Panc1 (cell line): ENCODE results near the gene CDH26. TPM values are rescaled to one million over a fixed set of nuclear protein-coding genes. Genes with fewer than 3 reads are reported as not detected.
"Not testable (repeated sequence)": the region's sequence is repeated elsewhere in the genome, so short reads cannot be mapped to it uniquely, and the experiment has no call there.

Experiments
- ATAC-seq: fragments of 200-7000 bp; cut with Tn5 transposase; 2 replicates; pipeline ENCODE4 v1.9.1; 2020; ENCODE audit warnings: mild to moderate bottlenecking, moderate library complexity
- BruUV-seq: library from RNA; stranded (reverse); fragments of 400-500 nt; replicated peaks from 2 replicates; lab custom pipeline; 2021; lab: Mats Ljungman, UMichigan
- CTCF ChIA-PET: fragments of 300-600 bp; sonication (Branson Sonifier 250); formaldehyde crosslinking; loops from one replicate; lab custom pipeline; 2022; ENCODE audit warnings: antibody characterized with exemption; lab: Charles Lee
- POLR2A ChIA-PET: fragments of 300-600 bp; sonication (Branson Sonifier 250); formaldehyde crosslinking; loops from one replicate; lab custom pipeline; 2022; ENCODE audit warnings: antibody characterized with exemption; lab: Charles Lee
- DNase-seq: peaks from one replicate; pipeline ENCODE4 v3.0.0-alpha.2; 2010; ENCODE audit warnings: low read depth, low spot score
- H3K27ac ChIP-seq: 2 replicates; pipeline ENCODE4 v1.5.1; 2011; ENCODE audit warnings: mild to moderate bottlenecking, low read length, inconsistent platforms
- H3K27me3 ChIP-seq: fragments of 200-500 bp; sonication (Bioruptor generic); 2 replicates; pipeline ENCODE4 v1.6.0; 2014; ENCODE audit warnings: low read length, inconsistent platforms; ENCODE audit not compliant: control insufficient read depth, insufficient read depth
- H3K36me3 ChIP-seq: fragments of 200-500 bp; sonication (Bioruptor generic); 2 replicates; pipeline ENCODE4 v1.5.1; 2014; ENCODE audit warnings: inconsistent platforms, mild to moderate bottlenecking, low read length, moderate library complexity; ENCODE audit not compliant: control insufficient read depth, insufficient read depth
- H3K4me1 ChIP-seq: 2 replicates; pipeline ENCODE4 v1.5.1; 2011; ENCODE audit warnings: inconsistent platforms, mild to moderate bottlenecking, low read length, moderate library complexity; ENCODE audit not compliant: control insufficient read depth, insufficient read depth
- H3K4me3 ChIP-seq, 2 experiments: 2 replicates each; pipeline ENCODE4 v1.5.1; 2011 to 2012; ENCODE audit warnings: low read depth in 2 of 2, low read length in 2 of 2, mild to moderate bottlenecking in 2 of 2, inconsistent platforms in 1 of 2, moderate library complexity in 1 of 2
- H3K9me3 ChIP-seq: fragments of 200-500 bp; sonication (Bioruptor generic); 2 replicates; pipeline ENCODE4 v1.5.1; 2014; ENCODE audit warnings: low read depth, mild to moderate bottlenecking, inconsistent platforms, low read length, moderate library complexity; ENCODE audit not compliant: control insufficient read depth, insufficient read depth
- CTCF ChIP-seq: fragments of 450-650 bp; IDR thresholded peaks from 2 replicates; pipeline ENCODE4 v1.5.1; 2017; ENCODE audit warnings: mild to moderate bottlenecking
- POLR2AphosphoS5 ChIP-seq: IDR thresholded peaks from 2 replicates; pipeline ENCODE4 v1.6.1; 2012; ENCODE audit warnings: mild to moderate bottlenecking, low read depth, low read length, moderate library complexity
- REST ChIP-seq, 2 experiments: IDR thresholded peaks; 2 replicates each; pipeline ENCODE4 v1.6.1; 2011 to 2012; ENCODE audit warnings: low read depth in 2 of 2, control low read depth in 1 of 2, low read length in 1 of 2, mild to moderate bottlenecking in 1 of 2, moderate library complexity in 1 of 2; ENCODE audit not compliant: insufficient read depth in 1 of 2
- SIN3A ChIP-seq: IDR thresholded peaks from 2 replicates; pipeline ENCODE4 v1.6.1; 2012; ENCODE audit warnings: low read depth, mild to moderate bottlenecking, low read length, moderate library complexity, borderline replicate concordance; ENCODE audit not compliant: insufficient read depth
- TCF7L2 ChIP-seq: IDR thresholded peaks from 2 replicates; pipeline ENCODE4 v1.6.1; 2011; ENCODE audit warnings: mild to moderate bottlenecking, low read depth, low read length, inconsistent platforms
- in situ Hi-C: cut with HindIII; loops from 2 replicates; pipeline ENCODE4 v1.10.0; 2016; ENCODE audit warnings: low sequenced_read_pairs, low pct_unique_long_range_greater_than_20kb
- intact Hi-C: fragments of 100-400 bp; cut with micrococcal nuclease; formaldehyde crosslinking; loops from one replicate; pipeline ENCODE4 v1.10.0; 2022; ENCODE audit not compliant: unreplicated experiment
- total RNA-seq: library from RNA; stranded (reverse); gene quantifications from one replicate; pipeline ENCODE4 v1.2.1, GENCODE V29; 2021; ENCODE audit not compliant: unreplicated experiment

The CDH26 gene
- total RNA-seq, 1 experiment from 2014 or later, result 0.46 TPM

- no TSS peak for BruUV-seq
- intact Hi-C loops (no loop called here), in situ Hi-C loops (no loop called here)
- Histone ChIP-seq H3K27ac (no peak overlapping the region), H3K36me3 (no peaks in the 10 kb centered on the region), H3K4me1 (no peaks in the 10 kb centered on the region), H3K27me3 (no peaks in the 10 kb centered on the region; the same call in 1 of the 2 replicates), H3K9me3 (no peaks in the 10 kb centered on the region), H3K4me3 (no peak overlapping the region)
- ATAC-seq (no peak), DNase-seq (no peak)
- TF ChIP-seq POLR2AphosphoS5 (no peak), TCF7L2 (no peak), REST (IDR thresholded peaks at IDR 0.05; ENCODE audit: insufficient read depth in 1 of 2, low read depth in 2 of 2, low read length in 1 of 2) (no peak), SIN3A (no peak), CTCF (no peak)
- CTCF ChIA-PET, result no interaction called here
- POLR2A ChIA-PET, result no interaction called here
These were observed 82.4 kb downstream of the CDH26 start for GRCh38 chr20:60040471-60041162.

GRCh38 chr20:60041436-60042165 lies 83.4 kb downstream of the CDH26 start:
- ATAC-seq, in situ Hi-C loops: not testable (repeated sequence)

GRCh38 chr20:60043435-60043834 lies 85.2 kb downstream of the CDH26 start:
- ChIA-PET POLR2A (no interaction called here), CTCF (no interaction called here)
- BruUV-seq, result no TSS peak
- ATAC-seq (no peak), DNase-seq (no peak)
- Histone ChIP-seq H3K9me3 (no peaks in the 10 kb centered on the region), H3K36me3 (no peaks in the 10 kb centered on the region), H3K27me3 (no peaks in the 10 kb centered on the region), H3K4me3 (no peak overlapping the region), H3K27ac (no peak overlapping the region), H3K4me1 (no peaks in the 10 kb centered on the region)
- in situ Hi-C loops, result no loop called here
- TF ChIP-seq CTCF (no peak), REST (IDR thresholded peaks at IDR 0.05; ENCODE audit: insufficient read depth in 1 of 2, low read depth in 2 of 2, low read length in 1 of 2) (no peak), POLR2AphosphoS5 (no peak), TCF7L2 (no peak), SIN3A (no peak)
- intact Hi-C loops, result no loop called here

More at GRCh38 chr20:60041436-60042165, 83.4 kb downstream of the CDH26 start:
- H3K36me3 ChIP-seq, H3K4me3 ChIP-seq, H3K27me3 ChIP-seq, H3K9me3 ChIP-seq, intact Hi-C loops, BruUV-seq, H3K4me1 ChIP-seq, CTCF ChIA-PET, H3K27ac ChIP-seq, DNase-seq, POLR2A ChIA-PET: not testable (repeated sequence)
